GM18520 (cell line): ENCODE data around the gene FAM43A.
A peak's percentile ranks its signal among the peaks of the same experiment; 100 is the strongest.

Experiments
- ATAC-seq: cut with Tn5 transposase; IDR thresholded peaks from one replicate; pipeline ENCODE4 v1.9.1; 2021; ENCODE audit not compliant: unreplicated experiment

FAM43A gene, protein sequence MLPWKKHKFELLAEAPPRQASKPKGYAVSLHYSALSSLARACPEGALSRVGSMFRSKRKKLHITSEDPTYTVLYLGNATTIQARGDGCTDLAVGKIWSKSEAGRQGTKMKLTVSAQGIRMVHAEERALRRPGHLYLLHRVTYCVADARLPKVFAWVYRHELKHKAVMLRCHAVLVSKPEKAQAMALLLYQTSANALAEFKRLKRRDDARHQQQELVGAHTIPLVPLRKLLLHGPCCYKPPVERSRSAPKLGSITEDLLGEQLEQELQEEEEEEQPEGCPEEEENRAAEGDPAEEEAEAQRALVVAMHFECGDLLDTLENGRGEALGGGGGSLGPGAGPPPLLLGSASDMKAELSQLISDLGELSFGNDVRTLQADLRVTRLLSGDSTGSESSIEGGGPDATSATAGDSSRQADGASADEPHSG

DNA sequence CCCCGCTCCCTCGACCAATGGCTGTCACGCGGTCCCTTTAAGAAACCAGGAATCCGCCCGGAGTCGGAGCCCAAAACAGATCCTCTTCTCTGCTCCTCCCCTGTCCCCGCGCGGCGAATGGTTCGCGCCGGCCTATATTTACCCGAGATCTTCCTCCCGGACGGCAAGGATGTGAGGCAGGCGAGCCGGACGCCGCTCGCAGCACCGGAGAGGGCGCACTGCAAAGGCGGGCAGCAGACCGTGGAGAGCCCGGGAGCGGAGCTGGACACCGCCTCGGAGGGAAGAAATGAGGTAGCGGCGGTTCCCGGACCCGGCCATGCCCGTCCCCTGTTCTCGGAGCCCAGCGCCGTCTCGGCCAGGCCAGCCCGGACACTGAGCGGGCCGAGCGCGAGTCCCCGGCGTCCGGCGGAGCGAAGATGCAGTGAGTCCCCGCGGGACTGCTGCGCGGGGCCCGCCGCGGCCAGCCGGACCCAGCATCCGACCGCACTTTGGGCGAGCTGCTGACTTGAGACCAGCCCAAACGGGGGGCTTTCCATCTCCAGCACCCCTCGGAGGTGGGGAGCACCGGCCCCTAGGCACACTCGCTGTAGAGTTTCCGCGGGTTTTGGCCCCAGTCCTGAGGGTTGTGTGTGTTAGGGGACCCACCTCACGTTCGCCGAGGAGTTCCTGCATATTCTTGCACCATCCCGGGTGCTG, at the start of gene FAM43A:
TSS of gene FAM43A (plus strand) at position 166 of the 696 bp plus-strand sequence. CDS start 944 bp downstream, outside the sequence.
- no peak for ATAC-seq

DNA sequence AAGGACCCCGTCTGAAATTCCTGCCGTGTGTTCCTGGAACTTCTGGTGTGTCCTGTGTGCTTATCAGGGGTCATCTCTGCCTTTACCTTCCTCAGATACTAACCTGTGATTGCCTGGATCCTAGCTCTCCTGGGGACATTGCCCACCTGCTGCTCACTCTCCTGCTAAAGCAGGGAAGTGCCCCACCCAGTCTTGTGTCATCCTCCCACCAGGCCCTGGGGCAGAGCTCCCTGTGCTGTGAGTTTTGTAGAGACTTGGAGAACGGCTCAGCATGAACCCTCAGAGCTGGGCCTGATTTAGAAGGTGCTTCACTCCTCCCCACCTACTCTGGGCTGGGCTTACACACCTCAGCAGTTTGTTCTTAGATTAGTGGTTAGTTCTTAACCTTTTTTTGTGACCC, 48.6 kb upstream of the FAM43A start:
- no peak for ATAC-seq

DNA sequence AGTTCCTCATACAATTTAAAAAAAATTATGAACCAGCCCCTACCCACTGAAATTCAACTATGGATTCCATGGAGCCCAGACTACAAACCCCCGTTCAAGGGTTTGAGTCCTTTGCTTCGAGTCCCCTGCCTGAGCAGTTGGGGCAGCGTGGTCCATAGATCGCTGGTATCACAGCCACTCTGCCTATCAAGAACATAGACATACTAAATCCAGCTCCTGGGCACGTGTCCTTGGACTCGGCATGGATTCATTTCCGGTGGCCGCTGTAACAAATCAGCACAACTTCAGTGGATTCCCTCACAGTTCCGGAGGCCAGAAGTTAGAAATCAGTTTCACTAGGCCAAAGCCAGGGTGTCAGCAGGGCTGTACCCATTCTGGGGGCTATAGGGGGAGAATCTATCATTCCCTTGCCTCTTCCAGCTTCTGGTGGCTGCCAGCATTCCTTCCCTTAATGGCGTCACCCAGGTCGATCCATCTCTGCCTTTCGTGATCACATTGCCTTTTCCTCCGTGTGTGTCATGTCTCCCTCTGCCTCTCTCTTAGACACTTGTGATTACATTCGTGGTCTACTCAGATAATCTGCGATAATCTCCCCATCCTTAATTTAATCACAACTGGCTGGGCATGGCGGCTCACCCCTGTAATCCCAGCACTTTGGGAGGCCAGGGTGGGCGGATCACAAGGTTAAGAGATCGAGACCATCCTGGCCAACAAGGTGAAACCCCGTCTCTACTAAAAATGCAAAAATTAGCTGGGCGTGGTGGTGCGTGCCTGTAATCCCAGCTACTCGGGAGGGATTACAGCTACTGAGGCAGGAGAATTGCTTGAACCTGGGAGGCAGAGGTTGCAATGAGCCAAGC, 47.9 kb upstream of the FAM43A start:
- no peak for ATAC-seq

DNA sequence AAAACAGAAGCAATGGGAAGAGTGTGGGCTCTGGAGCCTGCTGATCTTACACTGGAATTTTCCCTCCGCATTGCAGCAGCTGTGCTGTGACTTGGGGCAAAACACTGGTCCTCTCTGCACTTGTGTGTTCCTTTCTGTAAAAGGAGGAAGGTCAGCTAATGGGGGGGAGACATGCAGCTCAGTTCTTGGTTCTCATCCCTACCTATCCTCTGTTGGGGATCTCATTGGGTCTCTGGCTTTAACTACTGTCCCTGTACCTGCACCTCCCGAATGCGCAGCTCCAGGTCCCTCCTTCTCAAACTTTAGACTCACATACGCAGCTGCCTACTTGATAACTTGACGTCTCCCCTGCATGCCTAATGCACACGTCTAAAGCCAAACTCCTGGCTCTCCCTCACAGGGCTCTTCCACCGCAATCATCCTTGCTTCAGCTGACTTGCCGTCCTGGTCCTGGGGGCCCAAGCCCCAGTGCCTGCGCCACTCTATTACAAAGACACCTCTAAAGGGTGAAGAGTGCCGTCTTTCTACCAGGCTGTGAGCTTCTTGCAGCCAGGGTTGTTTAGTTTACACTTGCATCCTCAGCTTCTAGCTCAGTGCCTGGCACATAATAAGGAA, 46.6 kb upstream of the FAM43A start:
- no peak for ATAC-seq

DNA sequence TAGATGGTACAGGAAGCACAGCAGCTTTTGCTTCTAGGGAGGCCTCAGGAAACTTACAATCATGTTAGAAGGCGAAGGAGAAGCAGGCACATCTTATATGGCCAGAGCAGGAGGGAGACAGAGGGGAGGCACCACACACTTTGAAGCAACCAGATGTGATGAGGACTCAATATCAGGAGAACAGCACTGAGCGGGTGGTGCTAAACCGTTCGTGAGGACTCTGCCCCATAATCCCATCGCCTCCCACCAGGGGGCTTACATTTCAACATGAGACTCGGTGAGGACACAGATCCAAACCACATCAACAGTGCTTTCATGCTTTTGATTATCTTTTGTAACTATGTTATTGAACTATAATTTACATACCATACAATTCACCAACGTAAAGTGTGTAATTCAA, 44.9 kb upstream of the FAM43A start:
- ATAC-seq, result no peak

DNA sequence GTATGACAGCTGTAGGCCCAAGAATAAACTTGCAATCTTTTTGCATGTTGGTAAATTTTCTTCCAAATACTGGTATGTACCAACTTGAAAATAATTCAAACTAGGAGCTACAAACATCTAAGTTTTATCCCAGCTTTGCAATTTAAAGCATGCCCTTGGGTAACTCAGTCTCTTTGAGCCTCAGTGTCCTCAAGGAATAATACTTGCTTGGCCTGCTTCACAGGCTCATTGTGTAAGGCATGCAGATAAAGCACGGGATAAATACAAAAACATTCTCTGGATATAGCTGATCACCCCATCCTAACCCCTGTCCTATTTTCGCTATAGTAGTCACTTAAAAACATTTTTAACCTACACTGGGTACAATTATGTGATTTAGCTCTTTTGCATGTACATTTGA, 42.9 kb upstream of the FAM43A start:
- ATAC-seq, result no peak

DNA sequence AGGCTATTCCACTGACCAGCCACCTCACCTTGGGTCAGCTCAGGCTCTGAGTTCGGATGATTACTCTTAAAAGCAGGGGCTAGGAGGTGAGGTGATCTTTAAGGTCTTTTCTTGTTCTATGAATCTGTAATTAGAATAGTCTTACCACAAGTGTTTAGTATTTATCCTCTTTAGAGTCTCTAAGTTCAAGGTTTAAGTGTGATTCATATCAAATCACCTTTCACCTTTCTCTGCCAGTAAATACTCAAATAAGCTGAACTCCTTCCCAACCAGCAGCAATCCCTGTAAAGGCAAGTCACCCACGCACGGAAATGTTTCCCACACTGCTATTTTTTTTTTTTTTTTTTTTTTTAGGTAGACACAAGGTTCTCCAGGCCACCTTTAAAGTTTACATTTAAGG, 37.9 kb upstream of the FAM43A start:
- no peak for ATAC-seq

DNA sequence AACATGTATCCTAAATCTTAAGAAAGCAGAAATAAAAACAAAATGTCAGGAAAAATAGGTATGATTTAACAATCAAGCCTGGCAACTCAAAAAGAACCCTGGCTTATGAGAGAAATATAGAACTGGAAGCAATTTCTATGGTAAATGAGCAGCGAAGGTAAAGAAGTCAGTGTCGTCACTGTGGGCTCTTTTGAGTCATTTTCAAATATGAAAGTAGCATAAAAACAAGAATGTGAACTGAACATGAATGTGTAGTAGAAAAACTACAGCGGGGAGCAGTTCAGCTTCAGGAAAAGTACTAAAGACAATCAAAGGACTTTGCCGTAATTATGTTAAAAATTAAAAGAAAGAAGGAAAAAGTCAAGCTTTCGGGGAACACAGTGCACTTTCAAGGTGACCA, 31.2 kb upstream of the FAM43A start:
- peak; percentile 60 for ATAC-seq

DNA sequence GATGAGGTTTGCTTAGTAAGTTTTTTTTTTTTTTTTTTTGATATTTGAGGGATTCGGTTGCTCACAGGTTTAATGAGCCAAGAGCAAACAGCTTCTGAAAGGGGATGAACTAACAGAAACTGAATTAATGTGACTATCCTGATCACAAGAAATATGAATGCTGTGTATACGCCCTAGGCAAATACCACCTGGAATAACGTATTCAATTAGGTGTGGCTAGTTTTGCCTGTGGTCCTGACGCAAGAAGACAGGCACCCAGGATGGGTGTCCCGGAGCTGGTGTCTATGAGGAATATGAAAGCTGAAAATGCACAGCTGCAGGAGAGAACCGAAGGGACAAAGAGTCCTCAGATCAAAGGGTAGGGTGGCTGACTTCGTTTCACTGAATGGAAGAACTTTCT, 28.2 kb upstream of the FAM43A start:
- no peak for ATAC-seq

DNA sequence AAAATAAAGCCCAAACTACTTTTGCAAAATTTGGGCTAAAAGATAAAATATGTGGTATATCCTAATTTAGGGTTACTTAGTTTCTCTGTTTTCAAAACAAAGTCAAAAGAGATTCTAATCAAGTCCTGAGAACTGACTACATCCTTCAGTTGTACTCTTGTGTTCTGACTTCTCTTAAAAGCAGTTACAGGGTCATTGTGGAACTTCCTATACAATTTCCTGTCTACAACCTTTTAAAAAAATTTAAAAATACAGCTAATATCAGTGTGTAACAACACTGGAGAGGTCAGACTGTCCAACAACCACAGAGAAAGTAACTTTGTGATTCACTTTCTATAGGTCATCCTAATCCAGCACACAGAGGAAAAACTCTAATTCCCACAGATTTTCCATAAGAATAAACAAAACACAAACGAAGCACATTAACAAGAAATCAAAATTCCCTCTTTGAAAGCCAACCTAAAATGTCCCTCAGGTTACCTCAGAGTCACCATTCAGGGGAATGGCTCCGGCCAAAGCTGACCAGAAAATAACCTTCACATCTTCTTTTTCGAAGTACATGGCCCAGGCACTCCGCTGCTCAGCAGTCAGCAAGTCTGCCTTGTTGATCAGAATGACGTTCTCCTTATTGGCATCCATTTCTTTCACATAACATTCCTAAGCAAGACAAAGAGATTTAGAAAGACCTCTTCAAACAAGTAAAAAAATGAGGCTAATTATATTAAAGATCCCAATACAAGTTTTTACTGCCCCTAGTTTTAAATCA, 27.0 kb upstream of the FAM43A start:
- no peak for ATAC-seq

DNA sequence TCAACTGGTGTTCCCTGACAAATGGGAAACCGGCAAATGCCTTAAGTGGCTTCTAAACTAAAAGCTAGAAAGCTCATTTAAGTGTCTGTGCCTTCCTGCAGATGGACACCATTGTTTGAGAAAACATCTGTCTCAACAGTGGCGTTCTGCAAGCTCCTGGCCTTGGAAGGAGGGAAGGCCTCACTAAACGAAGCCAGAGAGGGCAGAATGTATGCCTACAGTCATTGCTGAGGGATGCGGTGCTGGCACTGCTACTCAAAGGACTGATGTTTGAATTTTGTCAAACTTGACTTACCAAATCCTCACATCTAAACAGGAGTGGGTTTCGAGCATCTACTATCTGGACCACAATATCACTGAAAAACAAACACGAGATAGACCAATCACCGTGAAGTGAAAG, 25.9 kb upstream of the FAM43A start:
- ATAC-seq, result no peak

DNA sequence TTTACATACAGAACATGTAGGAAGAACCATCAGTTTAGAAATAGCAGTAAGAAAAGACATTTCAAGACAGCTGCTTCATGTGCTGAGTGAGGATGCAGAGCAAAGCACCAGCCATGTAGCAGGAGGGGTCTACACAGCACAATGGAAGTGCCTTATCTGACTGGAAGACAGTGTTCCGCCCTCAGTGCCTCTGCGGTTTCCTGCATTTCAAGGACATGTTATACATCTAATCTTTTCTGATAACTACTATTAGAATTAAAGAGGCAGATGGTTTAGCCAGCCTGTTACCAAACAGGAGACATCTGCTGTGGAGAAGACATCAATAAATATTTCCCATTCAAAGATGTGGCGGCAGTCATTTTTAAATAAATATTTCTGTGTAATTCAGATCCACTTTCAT, 24.3 kb upstream of the FAM43A start:
- no peak for ATAC-seq

DNA sequence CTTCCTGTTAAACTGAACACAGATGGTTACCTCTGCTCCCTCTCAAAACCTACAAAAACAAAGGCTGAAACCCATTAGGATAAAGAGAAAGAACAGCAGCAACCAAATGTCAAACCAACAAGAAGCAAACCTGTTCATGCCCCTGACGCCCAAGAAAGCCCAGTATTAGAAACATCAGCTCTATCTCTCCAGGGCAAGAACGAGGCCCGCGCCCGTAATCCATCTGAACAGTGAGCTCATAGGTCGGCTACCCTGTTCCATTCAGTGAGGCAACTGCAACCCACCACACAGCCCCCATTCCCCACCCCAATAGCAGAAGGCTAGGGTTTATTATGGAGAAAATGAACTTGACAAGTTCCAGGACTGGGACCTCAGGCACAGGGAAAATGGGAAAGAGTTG, 23.7 kb upstream of the FAM43A start:
- ATAC-seq, result no peak

DNA sequence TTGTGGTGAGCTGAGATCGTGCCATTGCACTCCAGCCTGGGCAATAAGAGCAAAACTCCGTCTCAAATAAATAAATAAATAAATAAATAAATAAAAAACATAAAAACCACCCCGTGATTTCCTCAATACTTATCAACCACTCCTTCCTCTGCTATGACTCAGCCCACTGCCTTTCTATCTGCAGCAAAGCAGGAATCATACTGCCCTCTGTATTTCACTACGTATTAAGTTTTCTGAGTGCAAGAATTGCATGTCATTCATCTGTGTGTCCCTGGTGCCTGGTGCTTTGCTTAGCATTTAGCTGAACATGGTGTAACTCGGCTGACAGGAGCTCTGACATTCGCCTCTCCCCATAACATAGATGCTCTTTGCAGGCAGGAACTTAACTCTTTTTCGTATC, 20.8 kb upstream of the FAM43A start:
- ATAC-seq, result no peak

DNA sequence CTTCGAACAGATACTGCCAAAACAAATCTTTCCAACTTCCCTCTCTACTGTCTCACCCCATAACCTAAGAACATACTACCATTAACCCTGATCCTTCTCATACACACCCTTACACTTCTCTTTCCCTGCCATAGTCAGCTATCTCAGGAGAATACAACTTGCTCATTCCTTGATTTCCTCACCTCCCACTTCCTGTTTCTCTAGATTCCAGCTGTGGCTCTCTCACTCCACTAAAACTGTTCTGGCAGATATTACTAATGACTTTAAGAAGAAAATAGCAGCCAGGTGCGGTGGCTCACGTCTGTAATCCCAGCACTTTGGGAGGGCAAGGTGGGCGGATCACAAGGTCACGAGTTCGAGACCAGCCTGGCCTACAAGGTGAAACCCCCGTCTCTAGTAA, 18.3 kb upstream of the FAM43A start:
- no peak for ATAC-seq

DNA sequence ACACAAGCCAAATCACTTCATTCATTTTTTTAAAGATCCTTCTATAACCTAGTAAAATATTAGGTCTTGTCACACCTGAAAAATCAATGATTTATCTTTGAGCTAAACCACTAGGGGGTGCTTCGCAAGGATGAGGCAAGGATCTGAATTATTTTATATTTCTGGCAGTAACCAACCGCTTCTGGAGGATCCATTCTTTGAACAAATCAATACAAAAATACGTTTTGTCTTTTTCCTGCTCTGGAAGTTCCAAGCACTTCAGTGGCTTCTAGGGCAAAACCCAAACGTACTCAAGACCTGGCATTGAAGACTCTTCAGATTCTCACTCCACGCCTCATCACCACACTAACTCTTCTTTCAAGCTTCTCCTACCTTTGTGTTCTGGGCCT, 14.2 kb upstream of the FAM43A start:
- no peak for ATAC-seq

DNA sequence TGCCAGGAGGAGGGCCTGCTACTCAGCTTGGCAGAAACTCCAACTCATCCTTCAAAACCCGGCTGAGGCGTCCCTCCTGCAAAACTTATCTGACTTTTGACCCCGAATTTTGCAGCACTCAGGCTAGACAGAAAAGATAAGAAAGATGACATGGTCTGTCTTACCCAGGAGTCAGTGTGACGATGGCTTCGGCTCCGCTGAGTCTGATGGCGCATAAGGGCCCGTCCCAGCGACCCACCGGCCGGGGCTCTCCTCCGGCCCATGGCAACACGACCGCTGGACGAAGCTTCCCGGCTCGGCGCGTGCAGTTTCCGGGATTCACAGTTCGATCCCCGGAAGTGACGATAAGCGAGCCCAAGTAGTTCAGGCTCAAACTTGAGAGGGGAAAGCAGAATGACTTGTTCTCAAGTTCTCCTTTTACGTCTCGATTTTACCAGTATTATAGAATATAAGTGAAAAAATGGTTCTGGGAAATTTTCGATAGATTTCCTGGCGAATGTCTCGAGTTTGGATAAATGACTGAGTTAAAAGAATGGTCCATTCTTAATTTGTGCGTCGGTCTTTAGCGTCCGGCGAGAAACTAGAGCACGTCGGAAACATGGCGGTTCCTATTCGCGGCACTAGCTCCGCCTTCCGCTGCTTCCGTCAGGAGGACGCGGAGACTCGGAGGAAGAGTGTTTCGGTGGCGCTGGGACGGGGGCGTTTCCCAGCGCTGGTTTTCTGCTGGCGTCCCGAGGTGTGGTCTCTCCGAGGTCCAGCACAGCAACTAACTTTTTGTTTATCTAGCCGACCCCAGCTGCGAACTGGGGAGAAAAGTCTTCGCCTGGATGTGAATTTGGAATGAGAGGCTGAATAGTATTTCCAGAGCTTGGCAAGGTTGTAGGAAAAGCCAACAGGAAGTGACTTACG, 13.5 kb upstream of the FAM43A start, which contains the start of gene LSG1:
TSS of gene LSG1 (minus strand) at position 292 of the 909 bp plus-strand sequence. CDS start at position 263, 29 bp downstream.
- ATAC-seq, result peak; percentile 85

DNA sequence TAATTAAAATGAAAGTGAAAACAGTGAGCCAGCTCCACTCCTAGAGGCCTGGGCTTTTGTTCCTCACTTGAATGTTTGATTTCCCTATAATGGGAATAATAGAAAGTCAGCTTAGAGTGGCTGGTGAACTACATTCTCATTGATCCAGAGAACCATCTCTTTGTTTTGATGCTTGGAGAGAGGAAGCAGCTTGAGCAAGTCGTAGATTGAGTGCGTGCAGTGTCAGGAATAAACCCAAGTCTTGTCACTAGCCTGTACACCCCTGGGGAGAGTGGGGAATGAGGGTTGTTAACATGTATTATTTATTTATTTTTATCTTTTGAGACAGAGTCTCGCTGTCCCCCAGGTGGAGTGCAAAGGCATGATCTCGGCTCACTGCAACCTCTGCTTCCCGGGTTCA, 12.8 kb upstream of the FAM43A start:
- no peak for ATAC-seq

DNA sequence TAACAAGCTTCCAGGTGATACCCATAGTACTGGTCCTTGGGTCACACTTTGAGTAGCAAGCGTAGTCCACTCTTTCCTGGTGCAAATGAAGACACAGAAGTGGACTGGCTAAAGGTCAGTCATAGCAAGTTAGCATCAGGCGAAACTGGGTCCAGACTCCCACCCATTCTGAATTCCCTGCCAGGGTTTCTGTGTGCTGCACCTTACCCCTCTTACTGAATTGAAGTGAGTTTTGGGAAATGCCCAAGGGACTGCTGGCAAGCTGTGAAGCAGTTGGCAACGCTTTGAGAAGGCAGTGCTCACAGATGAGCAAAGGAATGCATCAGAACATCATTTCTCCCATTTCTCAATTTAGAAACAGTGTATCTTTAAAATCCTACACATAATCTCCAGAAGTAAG, 11.9 kb upstream of the FAM43A start:
- ATAC-seq, result no peak
